ENCODE measurements around the gene CTTNBP2. TPM values are rescaled to one million over a fixed set of nuclear protein-coding genes. Genes with fewer than 3 reads are reported as not detected.

CTTNBP2 gene
- total RNA-seq, 1 donor, result 11.9 TPM

DNA sequence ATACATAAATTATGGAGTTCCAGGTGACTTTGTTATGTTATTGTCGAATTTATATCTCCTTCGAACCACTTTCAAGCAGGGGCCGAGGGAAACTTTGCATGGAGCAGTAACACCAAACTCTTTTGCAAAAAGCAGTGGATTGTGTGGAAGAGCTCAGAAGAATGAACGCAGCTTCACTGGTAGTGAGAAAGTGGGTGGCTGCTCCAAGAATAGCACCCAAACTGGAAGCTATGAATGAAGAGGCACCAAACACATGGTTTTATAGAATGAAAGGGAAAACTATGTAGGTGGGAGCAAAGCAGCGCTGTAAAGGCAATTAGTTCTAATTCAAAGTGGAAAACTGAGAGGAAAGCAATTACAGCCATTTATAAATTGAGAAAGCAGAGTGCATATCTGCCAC lies 67.2 kb downstream of the CTTNBP2 start:
- TF ChIP-seq, protein P1, sequence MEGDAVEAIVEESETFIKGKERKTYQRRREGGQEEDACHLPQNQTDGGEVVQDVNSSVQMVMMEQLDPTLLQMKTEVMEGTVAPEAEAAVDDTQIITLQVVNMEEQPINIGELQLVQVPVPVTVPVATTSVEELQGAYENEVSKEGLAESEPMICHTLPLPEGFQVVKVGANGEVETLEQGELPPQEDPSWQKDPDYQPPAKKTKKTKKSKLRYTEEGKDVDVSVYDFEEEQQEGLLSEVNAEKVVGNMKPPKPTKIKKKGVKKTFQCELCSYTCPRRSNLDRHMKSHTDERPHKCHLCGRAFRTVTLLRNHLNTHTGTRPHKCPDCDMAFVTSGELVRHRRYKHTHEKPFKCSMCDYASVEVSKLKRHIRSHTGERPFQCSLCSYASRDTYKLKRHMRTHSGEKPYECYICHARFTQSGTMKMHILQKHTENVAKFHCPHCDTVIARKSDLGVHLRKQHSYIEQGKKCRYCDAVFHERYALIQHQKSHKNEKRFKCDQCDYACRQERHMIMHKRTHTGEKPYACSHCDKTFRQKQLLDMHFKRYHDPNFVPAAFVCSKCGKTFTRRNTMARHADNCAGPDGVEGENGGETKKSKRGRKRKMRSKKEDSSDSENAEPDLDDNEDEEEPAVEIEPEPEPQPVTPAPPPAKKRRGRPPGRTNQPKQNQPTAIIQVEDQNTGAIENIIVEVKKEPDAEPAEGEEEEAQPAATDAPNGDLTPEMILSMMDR (IDR thresholded peaks at IDR 0.05; ENCODE audit: insufficient read depth, low read length), result no peak
- no peak for DNase-seq (ENCODE audit: low read depth)
- H3K4me3 ChIP-seq (ENCODE audit: low read depth, low read length), result no peak overlapping the region

DNA sequence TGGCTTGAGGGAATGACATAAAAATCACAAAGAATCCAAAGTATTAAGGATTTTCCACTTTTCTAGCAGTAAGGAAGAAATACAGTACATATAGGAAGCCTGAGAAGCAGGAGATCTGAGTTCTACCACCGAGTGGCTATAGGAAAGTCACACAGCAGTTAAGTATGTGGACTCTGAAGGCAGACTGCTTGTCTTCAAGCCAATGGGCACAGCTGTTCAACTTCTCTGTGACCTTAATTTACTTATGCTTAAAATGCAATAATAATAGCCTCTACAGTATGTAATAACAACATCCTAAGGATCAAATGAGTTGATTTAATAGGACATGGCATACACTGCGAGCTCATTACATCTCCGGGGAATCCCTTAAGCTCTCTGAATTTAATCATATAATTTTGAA lies 68.0 kb downstream of the CTTNBP2 start:
- no peak overlapping the region for H3K4me3 ChIP-seq (ENCODE audit: low read depth, low read length)
- TF ChIP-seq, protein P1 (IDR thresholded peaks at IDR 0.05; ENCODE audit: insufficient read depth, low read length), result no peak
- DNase-seq (ENCODE audit: low read depth), result no peak

DNA sequence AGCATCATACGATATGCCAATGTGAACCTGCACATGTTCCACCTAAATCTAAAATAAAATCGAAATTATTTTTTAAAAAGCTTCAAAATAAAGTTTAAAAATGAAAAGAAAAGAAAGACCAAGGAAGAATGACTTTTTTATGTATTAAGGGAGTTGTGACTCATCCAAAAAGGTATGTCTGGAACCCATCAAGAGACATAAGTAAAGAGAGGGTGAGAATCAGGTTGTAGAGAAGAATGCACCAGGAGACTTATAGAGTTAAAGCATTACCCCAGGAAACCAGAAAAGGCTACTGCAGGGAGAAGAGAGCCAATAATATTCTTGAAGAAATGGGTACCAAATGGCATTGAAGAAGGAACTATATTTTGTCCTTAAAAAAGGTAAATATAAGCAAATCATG lies 69.8 kb downstream of the CTTNBP2 start:
- DNase-seq (ENCODE audit: low read depth), result no peak
- TF ChIP-seq, protein P1 (IDR thresholded peaks at IDR 0.05; ENCODE audit: insufficient read depth, low read length), result no peak
- no peak overlapping the region for H3K4me3 ChIP-seq (ENCODE audit: low read depth, low read length)

DNA sequence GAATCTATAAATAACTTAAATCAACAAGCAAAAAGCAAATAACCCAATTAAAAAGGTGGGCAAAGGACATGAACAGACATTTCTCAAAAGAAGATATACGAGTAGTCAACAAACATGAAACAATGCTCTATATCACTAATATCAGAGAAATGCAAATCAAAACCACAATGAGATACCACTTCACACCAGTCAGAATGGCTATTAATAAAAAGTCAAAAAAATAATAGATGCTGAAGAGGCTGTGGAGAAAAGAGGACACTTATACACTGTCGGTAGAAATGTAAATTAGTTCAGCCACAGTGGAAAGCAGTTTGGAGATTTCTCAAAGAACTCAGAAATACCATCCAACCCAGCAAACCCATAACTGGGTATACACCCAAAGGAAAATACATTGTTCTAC lies 70.6 kb downstream of the CTTNBP2 start:
- no peak for DNase-seq (ENCODE audit: low read depth)
- TF ChIP-seq, protein P1 (IDR thresholded peaks at IDR 0.05; ENCODE audit: insufficient read depth, low read length), result no peak
- H3K4me3 ChIP-seq (ENCODE audit: low read depth, low read length), result no peak overlapping the region

DNA sequence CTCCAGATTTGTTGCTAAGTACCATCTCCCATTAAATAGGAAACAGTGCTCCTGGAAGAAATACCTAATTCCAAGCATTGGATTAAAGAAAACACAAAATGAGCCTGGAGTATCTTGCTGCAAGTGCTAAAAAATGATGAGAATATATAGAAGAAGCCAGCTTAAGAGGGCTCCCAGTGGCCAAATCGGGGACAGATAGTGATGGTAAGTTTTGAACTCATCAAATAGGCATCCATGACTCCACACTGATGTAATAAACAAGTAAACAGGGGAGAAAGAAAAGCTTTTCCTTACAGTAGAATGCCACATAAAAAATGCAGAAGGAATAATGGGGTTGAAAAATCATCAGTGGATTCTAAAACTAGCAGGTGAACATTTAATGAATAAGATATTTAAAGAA lies 72.4 kb downstream of the CTTNBP2 start:
- no peak overlapping the region for H3K4me3 ChIP-seq (ENCODE audit: low read depth, low read length)
- no peak for DNase-seq (ENCODE audit: low read depth)
- TF ChIP-seq, protein P1 (IDR thresholded peaks at IDR 0.05; ENCODE audit: insufficient read depth, low read length), result no peak

DNA sequence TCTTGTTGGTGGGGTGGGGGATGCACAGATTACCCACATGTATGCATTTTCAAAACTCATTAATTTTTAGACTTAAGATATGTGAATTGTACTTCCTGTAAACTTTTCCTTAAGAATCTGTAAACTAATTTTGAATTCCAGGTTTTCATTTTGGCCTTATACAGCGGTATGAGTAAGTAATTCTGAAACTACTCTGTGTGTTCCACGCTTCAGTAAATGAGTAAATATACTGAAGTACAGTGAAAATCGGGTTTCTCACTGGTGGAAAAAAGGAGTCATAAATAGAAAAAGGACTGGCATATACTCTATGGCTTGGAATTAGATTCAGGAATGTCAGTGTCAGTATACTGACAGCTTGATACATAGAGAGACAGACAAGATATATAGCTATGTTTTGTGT lies 72.8 kb downstream of the CTTNBP2 start:
- no peak for DNase-seq (ENCODE audit: low read depth)
- no peak overlapping the region for H3K4me3 ChIP-seq (ENCODE audit: low read depth, low read length)
- TF ChIP-seq, protein P1 (IDR thresholded peaks at IDR 0.05; ENCODE audit: insufficient read depth, low read length), result no peak

DNA sequence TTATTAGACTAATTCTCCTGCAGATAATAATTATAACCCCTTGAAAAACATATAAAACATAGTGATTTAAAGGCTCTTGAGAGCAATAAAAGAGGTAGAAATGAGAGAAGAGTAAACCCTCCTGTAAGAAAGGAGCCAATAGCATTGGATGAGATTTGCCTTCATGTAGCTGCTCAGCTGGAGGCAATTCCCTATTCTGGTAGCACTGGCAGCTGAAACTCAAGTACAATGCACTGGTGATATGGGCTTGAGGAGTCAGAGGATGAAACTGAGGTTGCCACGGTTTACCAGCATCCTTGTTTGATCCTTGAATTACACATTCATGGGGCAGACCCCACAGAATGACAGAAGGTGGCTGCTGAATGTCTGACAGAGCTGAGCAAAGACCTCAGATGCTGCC lies 76.4 kb downstream of the CTTNBP2 start:
- H3K4me3 ChIP-seq (ENCODE audit: low read depth, low read length), result no peak overlapping the region
- DNase-seq (ENCODE audit: low read depth), result no peak
- TF ChIP-seq, protein P1 (IDR thresholded peaks at IDR 0.05; ENCODE audit: insufficient read depth, low read length), result no peak

Data from fibroblast of the aortic adventitia (primary cell).